Sigmoid colon (tissue), 4 donors: Measurements from ENCODE around the gene BICRA.

Source experiments
- POLR2A ChIP-seq, 2 donors: fragments of 450-650 bp; IDR thresholded peaks; one replicate each; pipeline ENCODE4 v1.6.1; 2016; ENCODE audit warnings: antibody characterized with exemption in 2 of 2, mild to moderate bottlenecking in 2 of 2, moderate library complexity in 2 of 2
- POLR2AphosphoS5 ChIP-seq, 4 donors: sonication (generic); formaldehyde crosslinking; IDR thresholded peaks; one replicate each; pipeline ENCODE4 v1.6.1; 2017; ENCODE audit warnings: antibody characterized with exemption in 4 of 4
- TF ChIP-seq, protein P1 (sequence below), 4 experiments: fragments of 450-650 bp in 3 of 4; fragments of 200-600 bp in 1 of 4; IDR thresholded peaks; one replicate each; pipeline ENCODE4 v1.5.1; 2016 to 2019; ENCODE audit warnings: antibody characterized with exemption in 4 of 4, mild to moderate bottlenecking in 3 of 4, moderate library complexity in 2 of 4

DNA sequence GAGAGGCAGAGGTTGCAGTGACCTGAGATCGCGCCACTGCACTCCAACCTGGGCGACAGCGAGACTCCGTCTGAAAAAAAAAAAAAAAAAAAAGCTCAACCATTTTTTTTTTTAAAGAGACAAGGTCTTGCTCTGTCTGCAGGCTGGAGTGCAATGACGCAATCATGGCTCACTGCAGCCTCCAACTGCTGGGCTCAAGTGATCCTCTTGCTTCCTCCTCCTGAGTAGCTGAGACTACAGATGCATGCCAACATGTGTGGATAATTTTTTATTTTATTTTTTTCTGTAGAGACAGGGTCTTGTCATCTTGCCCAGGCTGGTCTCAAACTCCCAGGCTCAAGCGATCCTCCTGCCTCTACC, 114.6 kb downstream of the BICRA start:
- TF ChIP-seq POLR2AphosphoS5 (IDR thresholded peaks at IDR 0.05) (peak in 3 of 4 donors; percentile 18 to 61 (median 44)), POLR2A (IDR thresholded peaks at IDR 0.05) (no peak)
- TF ChIP-seq, protein P1, sequence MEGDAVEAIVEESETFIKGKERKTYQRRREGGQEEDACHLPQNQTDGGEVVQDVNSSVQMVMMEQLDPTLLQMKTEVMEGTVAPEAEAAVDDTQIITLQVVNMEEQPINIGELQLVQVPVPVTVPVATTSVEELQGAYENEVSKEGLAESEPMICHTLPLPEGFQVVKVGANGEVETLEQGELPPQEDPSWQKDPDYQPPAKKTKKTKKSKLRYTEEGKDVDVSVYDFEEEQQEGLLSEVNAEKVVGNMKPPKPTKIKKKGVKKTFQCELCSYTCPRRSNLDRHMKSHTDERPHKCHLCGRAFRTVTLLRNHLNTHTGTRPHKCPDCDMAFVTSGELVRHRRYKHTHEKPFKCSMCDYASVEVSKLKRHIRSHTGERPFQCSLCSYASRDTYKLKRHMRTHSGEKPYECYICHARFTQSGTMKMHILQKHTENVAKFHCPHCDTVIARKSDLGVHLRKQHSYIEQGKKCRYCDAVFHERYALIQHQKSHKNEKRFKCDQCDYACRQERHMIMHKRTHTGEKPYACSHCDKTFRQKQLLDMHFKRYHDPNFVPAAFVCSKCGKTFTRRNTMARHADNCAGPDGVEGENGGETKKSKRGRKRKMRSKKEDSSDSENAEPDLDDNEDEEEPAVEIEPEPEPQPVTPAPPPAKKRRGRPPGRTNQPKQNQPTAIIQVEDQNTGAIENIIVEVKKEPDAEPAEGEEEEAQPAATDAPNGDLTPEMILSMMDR (IDR thresholded peaks at IDR 0.05) = no peak
